ENCODE data around the gene JAML.
"Not testable (repeated sequence)": the region's sequence is repeated elsewhere in the genome, so short reads cannot be mapped to it uniquely, and the experiment has no call there.

The JAML gene

GRCh38 chr11:118194835-118195627 lies 29.8 kb downstream of the JAML start:
- H3K9me3 ChIP-seq (ENCODE audit: insufficient read depth, low read length) = no peaks in the 10 kb centered on the region; the same call in 1 of the 2 replicates
- H3K4me1 ChIP-seq (ENCODE audit: insufficient read depth, insufficient read length) = no peaks in the 10 kb centered on the region
- H3K9ac ChIP-seq (ENCODE audit: insufficient read length, low read depth) = peak overlapping the region; percentile 28
- no peaks in the 10 kb centered on the region for H3K36me3 ChIP-seq (ENCODE audit: insufficient read depth, insufficient read length, low read length)
- no peaks in the 10 kb centered on the region for H3K27me3 ChIP-seq (ENCODE audit: insufficient read depth, insufficient read length)
- H3K4me3 ChIP-seq (ENCODE audit: insufficient read length, low read depth) = no peak overlapping the region
- DNase-seq (ENCODE audit: low read depth, low spot score) = no peak
- TF ChIP-seq ZNF274 (IDR thresholded peaks at IDR 0.05; ENCODE audit: low read depth, low read length) (no peak), SUZ12 (IDR thresholded peaks at IDR 0.05; ENCODE audit: extremely low read depth, insufficient read depth, insufficient read length) (no peak), YY1 (IDR thresholded peaks at IDR 0.05; ENCODE audit: insufficient read depth, insufficient read length) (no peak)

- no peak overlapping the region for H3K4me3 ChIP-seq (ENCODE audit: insufficient read length, low read depth)
- no peaks in the 10 kb centered on the region for H3K27me3 ChIP-seq (ENCODE audit: insufficient read depth, insufficient read length)
- H3K36me3 ChIP-seq (ENCODE audit: insufficient read depth, insufficient read length, low read length) = no peaks in the 10 kb centered on the region
- H3K9ac ChIP-seq (ENCODE audit: insufficient read length, low read depth) = no peak overlapping the region
- H3K4me1 ChIP-seq (ENCODE audit: insufficient read depth, insufficient read length) = no peaks in the 10 kb centered on the region
- TF ChIP-seq YY1 (IDR thresholded peaks at IDR 0.05; ENCODE audit: insufficient read depth, insufficient read length) (no peak), SUZ12 (IDR thresholded peaks at IDR 0.05; ENCODE audit: extremely low read depth, insufficient read depth, insufficient read length) (no peak), ZNF274 (IDR thresholded peaks at IDR 0.05; ENCODE audit: low read depth, low read length) (no peak)
- no peaks in the 10 kb centered on the region; the same call in 1 of the 2 replicates for H3K9me3 ChIP-seq (ENCODE audit: insufficient read depth, low read length)
- DNase-seq (ENCODE audit: low read depth, low spot score) = no peak
Measured at GRCh38 chr11:118193910-118194566, 30.8 kb downstream of the JAML start.

GRCh38 chr11:118192817-118193216 lies 32.0 kb downstream of the JAML start:
- H3K36me3 ChIP-seq (ENCODE audit: insufficient read depth, insufficient read length, low read length); H3K4me3 ChIP-seq (ENCODE audit: insufficient read length, low read depth); DNase-seq (ENCODE audit: low read depth, low spot score); H3K27me3 ChIP-seq (ENCODE audit: insufficient read depth, insufficient read length); H3K4me1 ChIP-seq (ENCODE audit: insufficient read depth, insufficient read length); H3K9ac ChIP-seq (ENCODE audit: insufficient read length, low read depth); H3K9me3 ChIP-seq (ENCODE audit: insufficient read depth, low read length): not testable (repeated sequence)

GRCh38 chr11:118190942-118191506 lies 33.8 kb downstream of the JAML start:
- H3K9ac ChIP-seq (ENCODE audit: insufficient read length, low read depth); H3K9me3 ChIP-seq (ENCODE audit: insufficient read depth, low read length); DNase-seq (ENCODE audit: low read depth, low spot score); H3K36me3 ChIP-seq (ENCODE audit: insufficient read depth, insufficient read length, low read length); H3K27me3 ChIP-seq (ENCODE audit: insufficient read depth, insufficient read length); H3K4me3 ChIP-seq (ENCODE audit: insufficient read length, low read depth); H3K4me1 ChIP-seq (ENCODE audit: insufficient read depth, insufficient read length): not testable (repeated sequence)

GRCh38 chr11:118186346-118187107 lies 38.3 kb downstream of the JAML start:
- Histone ChIP-seq H3K9ac (ENCODE audit: insufficient read length, low read depth) (no peak overlapping the region), H3K9me3 (ENCODE audit: insufficient read depth, low read length) (no peaks in the 10 kb centered on the region), H3K4me1 (ENCODE audit: insufficient read depth, insufficient read length) (no peaks in the 10 kb centered on the region), H3K27me3 (ENCODE audit: insufficient read depth, insufficient read length) (no peaks in the 10 kb centered on the region), H3K36me3 (ENCODE audit: insufficient read depth, insufficient read length, low read length) (no peaks in the 10 kb centered on the region), H3K4me3 (ENCODE audit: insufficient read length, low read depth) (no peak overlapping the region)
- no peak for TF ChIP-seq ZNF274 (IDR thresholded peaks at IDR 0.05; ENCODE audit: low read depth, low read length)
- no peak for TF ChIP-seq YY1 (IDR thresholded peaks at IDR 0.05; ENCODE audit: insufficient read depth, insufficient read length)
- no peak for TF ChIP-seq SUZ12 (IDR thresholded peaks at IDR 0.05; ENCODE audit: extremely low read depth, insufficient read depth, insufficient read length)
- no peak for DNase-seq (ENCODE audit: low read depth, low spot score)

- Histone ChIP-seq H3K36me3 (ENCODE audit: insufficient read depth, insufficient read length, low read length) (no peaks in the 10 kb centered on the region), H3K4me3 (ENCODE audit: insufficient read length, low read depth) (no peak overlapping the region)
- no peak for DNase-seq (ENCODE audit: low read depth, low spot score)
Measured at GRCh38 chr11:118184784-118185579, 39.8 kb downstream of the JAML start.

GRCh38 chr11:118183691-118184090 lies 41.1 kb downstream of the JAML start:
- H3K9ac ChIP-seq (ENCODE audit: insufficient read length, low read depth); H3K4me3 ChIP-seq (ENCODE audit: insufficient read length, low read depth); H3K9me3 ChIP-seq (ENCODE audit: insufficient read depth, low read length); H3K4me1 ChIP-seq (ENCODE audit: insufficient read depth, insufficient read length); H3K27me3 ChIP-seq (ENCODE audit: insufficient read depth, insufficient read length); H3K36me3 ChIP-seq (ENCODE audit: insufficient read depth, insufficient read length, low read length); DNase-seq (ENCODE audit: low read depth, low spot score): not testable (repeated sequence)

More at GRCh38 chr11:118184784-118185579, 39.8 kb downstream of the JAML start:
- TF ChIP-seq SUZ12 (IDR thresholded peaks at IDR 0.05; ENCODE audit: extremely low read depth, insufficient read depth, insufficient read length) (no peak), YY1 (IDR thresholded peaks at IDR 0.05; ENCODE audit: insufficient read depth, insufficient read length) (no peak), ZNF274 (IDR thresholded peaks at IDR 0.05; ENCODE audit: low read depth, low read length) (no peak)
- Histone ChIP-seq H3K9me3 (ENCODE audit: insufficient read depth, low read length) (no peaks in the 10 kb centered on the region), H3K9ac (ENCODE audit: insufficient read length, low read depth) (no peak overlapping the region), H3K27me3 (ENCODE audit: insufficient read depth, insufficient read length) (no peaks in the 10 kb centered on the region), H3K4me1 (ENCODE audit: insufficient read depth, insufficient read length) (peaks cover 3% of the 10 kb centered on the region)
